Neuronal stem cell (in vitro differentiated cells): Measurements from ENCODE around the gene EHMT1.
"Not testable (repeated sequence)": the region's sequence is repeated elsewhere in the genome, so short reads cannot be mapped to it uniquely, and the experiment has no call there.

Source experiments
- DNase-seq: peaks from one replicate; pipeline ENCODE4 v3.0.0-alpha.2; 2013; ENCODE audit warnings: low spot score
- H2AFZ ChIP-seq: one replicate; pipeline ENCODE4 v1.6.1; 2013; ENCODE audit warnings: mild to moderate bottlenecking, low read length, inconsistent platforms
- H2AK5ac ChIP-seq: 2 replicates; pipeline ENCODE4 v1.6.1; 2013; ENCODE audit warnings: low read depth, mild to moderate bottlenecking, inconsistent platforms, low read length, moderate library complexity, mixed read lengths
- H2BK120ac ChIP-seq: 2 replicates; pipeline ENCODE4 v1.6.1; 2013; ENCODE audit warnings: low read depth, mild to moderate bottlenecking, inconsistent platforms, low read length, moderate library complexity, mixed read lengths
- H2BK12ac ChIP-seq: one replicate; pipeline ENCODE4 v1.6.1; 2013; ENCODE audit warnings: low read length, inconsistent platforms
- H2BK15ac ChIP-seq: 2 replicates; pipeline ENCODE4 v1.6.1; 2013; ENCODE audit warnings: mild to moderate bottlenecking, low read length, inconsistent platforms, mixed read lengths
- H2BK5ac ChIP-seq: one replicate; pipeline ENCODE4 v1.6.1; 2013; ENCODE audit warnings: inconsistent platforms, mild to moderate bottlenecking, low read length, moderate library complexity
- H3K14ac ChIP-seq: one replicate; pipeline ENCODE4 v1.6.1; 2013; ENCODE audit warnings: low read length, inconsistent platforms
- H3K18ac ChIP-seq: 2 replicates; pipeline ENCODE4 v1.6.1; 2013; ENCODE audit warnings: low read length, inconsistent platforms
- H3K23ac ChIP-seq: 2 replicates; pipeline ENCODE4 v1.6.1; 2013; ENCODE audit warnings: low read depth, mild to moderate bottlenecking, mixed read lengths, low read length, inconsistent platforms; ENCODE audit not compliant: poor library complexity
- H3K27ac ChIP-seq: replicated peaks from 3 replicates; pipeline ENCODE4 v1.5.1; 2013; ENCODE audit warnings: low read length, inconsistent platforms
- H3K27me3 ChIP-seq, 3 experiments: 2 replicates each; pipeline ENCODE4 v1.6.1; 2013; ENCODE audit warnings: low read length in 3 of 3, mild to moderate bottlenecking in 2 of 3, inconsistent platforms in 1 of 3, low read depth in 1 of 3, mixed read lengths in 1 of 3, moderate library complexity in 1 of 3; ENCODE audit not compliant: control insufficient read depth in 3 of 3, insufficient read depth in 3 of 3
- H3K36me3 ChIP-seq, 2 donors: replicated peaks in 1 of 2; 2 replicates each; pipeline ENCODE4 v1.6.1; 2013; ENCODE audit warnings: low read length in 2 of 2; ENCODE audit not compliant: control insufficient read depth in 2 of 2, insufficient read depth in 2 of 2
- H3K4ac ChIP-seq: 2 replicates; pipeline ENCODE4 v1.6.1; 2013; ENCODE audit warnings: inconsistent platforms, mild to moderate bottlenecking, low read length, moderate library complexity
- H3K4me1 ChIP-seq, 2 donors: 1 replicate in 1 of 2; 2 replicates in 1 of 2; pipeline ENCODE4 v1.6.1; 2013; ENCODE audit warnings: low read length in 2 of 2, low read depth in 1 of 2; ENCODE audit not compliant: control insufficient read depth in 2 of 2, insufficient read depth in 1 of 2
- H3K4me2 ChIP-seq: one replicate; pipeline ENCODE4 v1.6.1; 2013; ENCODE audit warnings: mild to moderate bottlenecking, low read length, inconsistent platforms; ENCODE audit not compliant: insufficient read depth, poor library complexity, severe bottlenecking
- H3K4me3 ChIP-seq, 2 donors: 2 replicates each; pipeline ENCODE4 v1.5.1; 2013; ENCODE audit warnings: low read length in 2 of 2, mild to moderate bottlenecking in 2 of 2, inconsistent platforms in 1 of 2, moderate library complexity in 1 of 2
- H3K79me1 ChIP-seq: one replicate; pipeline ENCODE4 v1.6.1; 2013; ENCODE audit warnings: low read depth, mild to moderate bottlenecking, inconsistent platforms, low read length, moderate library complexity
- H3K9ac ChIP-seq: one replicate; pipeline ENCODE4 v1.6.1; 2013; ENCODE audit warnings: mild to moderate bottlenecking, low read depth, low read length, inconsistent platforms; ENCODE audit not compliant: poor library complexity
- H3K9me3 ChIP-seq, 2 donors: replicated peaks in 1 of 2; 2 replicates each; pipeline versions ENCODE3 to v1.6.1; 2013; ENCODE audit warnings: low read length in 2 of 2, mild to moderate bottlenecking in 2 of 2, inconsistent platforms in 1 of 2, low read depth in 1 of 2, mixed read lengths in 1 of 2, moderate library complexity in 1 of 2; ENCODE audit not compliant: control insufficient read depth in 2 of 2, insufficient read depth in 1 of 2
- H4K8ac ChIP-seq: one replicate; pipeline ENCODE4 v1.6.1; 2013; ENCODE audit warnings: low read depth, mild to moderate bottlenecking, inconsistent platforms, low read length, moderate library complexity
- H4K91ac ChIP-seq: one replicate; pipeline ENCODE4 v1.6.1; 2013; ENCODE audit warnings: low read length, low read depth, mild to moderate bottlenecking, inconsistent platforms; ENCODE audit not compliant: poor library complexity
- WGBS, 2 donors: extraction: QIAGEN DNeasy Blood & Tissue Kit; methylation state at CpG; one replicate each; pipeline ENCODE4 v1.1.7; 2013; ENCODE audit warnings: missing lambda C conversion rate in 2 of 2, mixed read lengths in 1 of 2; ENCODE audit not compliant: insufficient read length in 2 of 2, insufficient replicate concordance in 1 of 2; ENCODE audit errors: extremely low coverage in 2 of 2; 5-methylcytosine and 5-hydroxymethylcytosine counted together

The EHMT1 gene

GRCh38 chr9:137722481-137722880, 103.7 kb downstream of the EHMT1 start:
- no peak overlapping the region for H3K4ac ChIP-seq
- no peak overlapping the region for H2BK5ac ChIP-seq
- peaks cover 20 to 35% of the 10 kb centered on the region in 2 donors for H3K9me3 ChIP-seq
- peak overlapping the region; percentile 89 for H3K14ac ChIP-seq
- peak overlapping the region; percentile 25 for H3K23ac ChIP-seq
- H3K27ac ChIP-seq, result no peak overlapping the region
- H2BK120ac ChIP-seq, result no peak overlapping the region
- H3K4me1 ChIP-seq, result peaks cover 0 to 7% of the 10 kb centered on the region in 2 donors
- H2AK5ac ChIP-seq, result no peak overlapping the region
- DNase-seq, result no peak
- H2BK15ac ChIP-seq, result no peak overlapping the region
- peaks cover 16% of the 10 kb centered on the region for H3K79me1 ChIP-seq
- peak overlapping the region; percentile 21 for H3K9ac ChIP-seq
- no peak overlapping the region for H2AFZ ChIP-seq
- peaks cover 31 to 81% of the 10 kb centered on the region in 2 donors for H3K36me3 ChIP-seq
- no peak overlapping the region for H4K91ac ChIP-seq
- no peak overlapping the region for H3K4me2 ChIP-seq
- WGBS, 2 donors, result no CpG with 5 or more reads among the region's 10 CpGs
- no peak overlapping the region for H3K4me3 ChIP-seq
- H3K27me3 ChIP-seq, result no peaks in the 10 kb centered on the region
- peak overlapping the region; percentile 59 for H3K18ac ChIP-seq
- no peak overlapping the region for H4K8ac ChIP-seq
- peak overlapping the region; percentile 30 for H2BK12ac ChIP-seq

- not testable (repeated sequence) for H3K14ac ChIP-seq, H3K27ac ChIP-seq, H3K18ac ChIP-seq, H4K8ac ChIP-seq, H3K27me3 ChIP-seq, H3K4me1 ChIP-seq, H3K4me2 ChIP-seq, H2AK5ac ChIP-seq, H4K91ac ChIP-seq, H2BK15ac ChIP-seq, H2AFZ ChIP-seq, H2BK12ac ChIP-seq, DNase-seq, H3K23ac ChIP-seq, H3K9ac ChIP-seq, H3K4me3 ChIP-seq, H3K4ac ChIP-seq, H2BK120ac ChIP-seq
- WGBS, 2 donors, result no CpG with 5 or more reads among the region's 13 CpGs
- H3K36me3 ChIP-seq, result peaks cover 29 to 81% of the 10 kb centered on the region in 2 donors
- H3K79me1 ChIP-seq, result peaks cover 16% of the 10 kb centered on the region
- H2BK5ac ChIP-seq, result peak overlapping the region; percentile 17
- peaks cover 11 to 29% of the 10 kb centered on the region in 2 donors for H3K9me3 ChIP-seq
Measured at GRCh38 chr9:137723356-137723755, 104.6 kb downstream of the EHMT1 start.

- no peak overlapping the region for H2BK15ac ChIP-seq
- no CpG with 5 or more reads among the region's 15 CpGs for WGBS, 2 donors
- no peak overlapping the region for H3K14ac ChIP-seq
- H3K4me1 ChIP-seq, result peaks cover 0 to 7% of the 10 kb centered on the region in 2 donors
- no peak overlapping the region for H4K91ac ChIP-seq
- peak overlapping the region; percentile 53 for H3K27ac ChIP-seq
- no peak overlapping the region for H2BK5ac ChIP-seq
- peaks cover 11 to 28% of the 10 kb centered on the region in 2 donors for H3K9me3 ChIP-seq
- peaks cover 16% of the 10 kb centered on the region for H3K79me1 ChIP-seq
- peak overlapping the region; percentile 44 for H3K18ac ChIP-seq
- no peak overlapping the region for H3K4me3 ChIP-seq
- H3K4ac ChIP-seq, result no peak overlapping the region
- H2BK12ac ChIP-seq, result no peak overlapping the region
- H2AFZ ChIP-seq, result no peak overlapping the region
- H3K23ac ChIP-seq, result no peak overlapping the region
- peaks cover 32 to 84% of the 10 kb centered on the region in 2 donors for H3K36me3 ChIP-seq
- H3K4me2 ChIP-seq, result no peak overlapping the region
- no peak overlapping the region for H2AK5ac ChIP-seq
- H4K8ac ChIP-seq, result no peak overlapping the region
- no peaks in the 10 kb centered on the region for H3K27me3 ChIP-seq
- H3K9ac ChIP-seq, result no peak overlapping the region
- DNase-seq, result peak; percentile 17
- no peak overlapping the region for H2BK120ac ChIP-seq
Measured at GRCh38 chr9:137723783-137724445, 105.1 kb downstream of the EHMT1 start.

- Histone ChIP-seq H3K23ac (no peak overlapping the region), H3K27ac (no peak overlapping the region), H3K9ac (no peak overlapping the region), H2BK5ac (no peak overlapping the region), H3K4me3 (peak overlapping the region in 1 of 2 donors; percentile 35), H2BK12ac (no peak overlapping the region), H4K8ac (no peak overlapping the region), H3K4me2 (no peak overlapping the region), H2AK5ac (no peak overlapping the region), H4K91ac (no peak overlapping the region), H2BK120ac (no peak overlapping the region), H2BK15ac (no peak overlapping the region), H3K4ac (no peak overlapping the region), H3K9me3 (peaks cover 11 to 31% of the 10 kb centered on the region in 2 donors), H3K14ac (no peak overlapping the region), H3K18ac (no peak overlapping the region), H3K36me3 (peaks cover 32 to 80% of the 10 kb centered on the region in 2 donors), H3K27me3 (no peaks in the 10 kb centered on the region), H2AFZ (no peak overlapping the region), H3K79me1 (peaks cover 16% of the 10 kb centered on the region), H3K4me1 (peaks cover 0 to 7% of the 10 kb centered on the region in 2 donors)
- WGBS, 2 donors, result no CpG with 5 or more reads among the region's 24 CpGs
- no peak for DNase-seq
Measured at GRCh38 chr9:137724818-137725240, 106.0 kb downstream of the EHMT1 start.
